HG02623 (cell line): ENCODE data around the gene GPR152.
"Not testable (repeated sequence)": the region's sequence is repeated elsewhere in the genome, so short reads cannot be mapped to it uniquely, and the experiment has no call there.

Source experiments
- ATAC-seq: cut with Tn5 transposase; IDR thresholded peaks from one replicate; pipeline ENCODE4 v1.9.1; 2021; ENCODE audit warnings: moderate library complexity; ENCODE audit not compliant: unreplicated experiment

GPR152 gene

DNA sequence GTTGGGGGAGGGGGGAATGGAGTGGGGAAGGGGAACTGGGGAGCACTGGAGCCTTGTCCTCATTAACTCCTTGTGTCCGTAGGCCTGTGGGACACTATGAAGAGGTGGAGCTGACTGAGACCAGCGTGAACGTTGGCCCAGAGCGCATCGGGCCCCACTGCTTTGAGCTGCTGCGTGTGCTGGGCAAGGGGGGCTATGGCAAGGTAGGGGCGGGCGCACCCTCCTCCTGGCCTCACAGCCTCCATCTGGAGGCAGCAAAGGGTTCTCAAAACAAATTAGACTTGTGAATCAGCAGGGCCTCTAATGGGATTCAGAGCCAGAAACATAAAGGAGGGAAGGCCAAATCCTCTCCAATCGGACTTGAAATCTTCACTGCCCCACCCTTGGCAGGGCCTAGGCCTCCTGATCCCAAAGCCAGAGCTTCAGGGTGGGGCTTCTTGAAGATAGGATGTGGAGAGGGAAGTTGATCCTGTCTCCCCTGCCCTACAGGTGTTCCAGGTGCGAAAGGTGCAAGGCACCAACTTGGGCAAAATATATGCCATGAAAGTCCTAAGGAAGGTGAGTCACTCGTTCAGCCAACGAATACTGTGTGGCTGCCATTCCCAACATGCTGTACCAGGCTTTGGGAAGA is 23.4 kb downstream of the GPR152 start:
- no peak for ATAC-seq

DNA sequence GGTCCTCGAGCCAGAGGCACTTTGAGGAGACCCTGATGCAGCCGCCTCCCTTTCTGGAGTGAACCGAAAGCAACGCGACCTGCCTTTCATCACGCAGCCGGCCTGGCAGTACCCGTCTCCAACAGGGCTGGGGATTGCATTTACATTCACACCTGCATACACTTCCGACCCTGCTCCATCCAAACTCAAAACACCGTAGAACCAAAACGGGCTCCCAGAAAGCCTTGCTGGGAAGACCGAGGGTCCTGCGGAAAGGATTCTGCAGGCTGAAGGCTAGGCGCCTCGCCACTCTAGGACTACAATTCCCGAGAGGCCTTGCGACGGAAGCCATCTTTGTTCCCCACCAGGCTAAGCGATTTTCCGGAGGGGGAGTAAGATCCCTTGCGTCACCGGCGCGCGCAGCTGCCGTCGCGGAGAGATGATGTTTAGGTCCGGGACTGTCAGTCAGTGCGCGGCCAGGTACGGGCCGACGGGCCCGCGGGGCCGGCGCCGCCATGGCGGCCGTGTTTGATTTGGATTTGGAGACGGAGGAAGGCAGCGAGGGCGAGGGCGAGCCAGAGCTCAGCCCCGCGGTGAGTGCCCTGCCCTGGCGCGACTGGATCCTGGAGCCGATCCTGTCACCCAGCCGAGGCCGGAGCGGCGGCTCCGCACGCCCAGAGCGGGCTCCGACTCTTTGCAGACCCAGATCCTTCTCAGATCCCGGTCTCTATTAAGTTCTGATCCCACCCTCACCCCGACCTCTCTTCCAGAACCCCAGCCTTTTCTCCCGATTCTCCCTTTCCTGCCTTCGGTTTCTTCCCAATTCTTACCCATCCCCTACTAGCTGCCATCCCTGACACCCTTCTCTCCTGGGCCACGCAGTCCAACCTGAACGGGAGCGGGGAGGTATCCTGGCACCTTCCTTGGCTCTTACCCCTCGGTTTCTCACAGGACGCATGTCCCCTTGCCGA is 24.2 kb downstream of the GPR152 start, which contains the start of gene RPS6KB2:
Gene RPS6KB2 (plus strand): TSS at position 443 of the 950 bp plus-strand sequence. CDS start 52 bp downstream, at position 495.
- ATAC-seq, result peak; percentile 84

DNA sequence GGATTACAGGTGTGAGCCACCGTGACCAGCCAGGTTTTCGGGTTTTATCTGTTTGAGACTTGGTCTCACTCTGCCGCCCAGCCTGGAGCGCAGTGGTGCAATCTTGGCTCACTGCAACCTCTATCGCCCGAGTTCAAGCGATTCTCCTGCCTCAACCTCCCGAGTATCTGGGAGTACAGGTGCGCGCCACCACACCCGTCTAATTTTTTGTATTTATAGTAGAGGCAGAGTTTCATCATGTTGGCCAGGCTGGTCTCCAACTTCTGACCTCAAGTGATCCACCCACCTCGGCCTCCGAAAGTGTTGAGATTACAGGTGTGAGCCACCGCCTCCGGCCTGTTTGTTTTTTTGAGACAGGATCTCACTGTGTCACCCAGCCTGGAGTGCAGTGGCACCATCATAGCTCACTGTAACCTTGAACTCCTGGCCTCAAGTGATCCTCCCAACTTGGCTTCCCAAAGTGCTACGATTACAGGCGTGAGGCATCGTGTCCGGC is 25.1 kb downstream of the GPR152 start:
- ATAC-seq, result not testable (repeated sequence)

DNA sequence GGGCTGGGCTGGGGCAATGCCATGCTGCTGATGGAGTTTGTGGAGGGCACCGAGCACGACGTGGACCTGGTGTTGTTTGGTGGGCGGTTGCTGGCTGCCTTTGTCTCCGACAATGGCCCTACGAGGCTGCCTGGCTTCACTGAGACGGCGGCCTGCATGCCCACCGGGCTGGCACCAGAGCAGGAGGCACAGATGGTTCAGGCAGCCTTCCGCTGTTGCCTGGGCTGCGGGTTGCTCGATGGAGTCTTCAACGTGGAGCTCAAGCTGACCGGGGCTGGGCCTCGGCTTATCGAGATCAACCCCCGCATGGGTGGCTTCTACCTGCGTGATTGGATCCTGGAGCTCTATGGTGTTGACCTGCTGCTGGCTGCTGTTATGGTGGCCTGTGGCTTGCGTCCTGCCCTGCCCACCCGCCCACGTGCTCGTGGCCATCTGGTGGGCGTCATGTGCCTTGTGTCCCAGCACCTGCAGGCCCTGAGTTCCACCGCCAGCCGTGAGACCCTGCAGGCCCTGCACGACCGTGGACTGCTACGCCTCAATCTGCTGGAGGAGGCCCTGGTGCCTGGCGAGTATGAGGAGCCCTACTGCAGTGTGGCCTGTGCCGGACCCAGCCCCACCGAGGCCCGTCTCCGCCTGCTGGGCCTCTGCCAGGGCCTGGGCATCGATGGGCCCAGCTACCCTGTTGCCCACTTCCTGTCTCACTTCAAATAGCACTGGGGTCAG is 28.5 kb downstream of the GPR152 start:
- ATAC-seq, result no peak

DNA sequence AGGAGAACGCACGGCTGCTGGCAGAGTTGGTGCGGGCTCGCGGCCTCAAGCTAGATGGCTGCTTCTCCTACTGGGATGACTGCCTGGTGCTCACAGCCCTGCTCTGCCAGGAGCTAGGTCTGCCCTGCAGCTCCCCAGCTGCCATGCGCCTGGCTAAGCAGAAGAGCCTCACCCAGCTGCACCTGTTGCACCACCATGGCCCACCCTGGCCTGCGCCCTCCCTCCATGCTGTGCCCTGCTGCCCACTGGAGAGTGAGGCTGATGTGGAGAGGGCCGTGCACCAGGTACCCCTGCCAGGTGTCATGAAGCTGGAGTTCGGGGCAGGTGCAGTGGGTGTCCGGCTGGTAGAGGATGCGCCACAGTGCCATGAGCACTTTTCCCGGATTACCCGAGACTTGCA is 29.1 kb downstream of the GPR152 start:
- ATAC-seq, result no peak

DNA sequence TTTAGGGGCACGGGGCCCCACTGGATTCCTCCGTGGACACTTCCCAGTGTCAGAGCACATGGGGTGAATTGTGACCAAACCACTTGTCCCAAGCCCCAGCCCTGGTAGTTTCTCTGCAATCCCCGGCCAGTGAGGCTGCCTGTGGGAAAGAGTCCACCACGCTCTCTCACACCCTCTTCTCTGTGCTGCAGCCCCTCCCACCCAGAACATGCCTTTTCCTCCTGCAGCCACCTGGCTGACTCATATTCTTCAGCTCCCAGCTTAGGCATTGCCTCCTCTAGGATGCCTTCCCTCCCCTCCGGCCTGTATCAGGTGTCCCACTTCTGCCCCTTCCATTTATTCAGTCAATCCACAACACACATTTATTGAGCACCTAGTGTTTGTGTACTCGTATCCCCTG is 29.6 kb downstream of the GPR152 start:
- no peak for ATAC-seq

DNA sequence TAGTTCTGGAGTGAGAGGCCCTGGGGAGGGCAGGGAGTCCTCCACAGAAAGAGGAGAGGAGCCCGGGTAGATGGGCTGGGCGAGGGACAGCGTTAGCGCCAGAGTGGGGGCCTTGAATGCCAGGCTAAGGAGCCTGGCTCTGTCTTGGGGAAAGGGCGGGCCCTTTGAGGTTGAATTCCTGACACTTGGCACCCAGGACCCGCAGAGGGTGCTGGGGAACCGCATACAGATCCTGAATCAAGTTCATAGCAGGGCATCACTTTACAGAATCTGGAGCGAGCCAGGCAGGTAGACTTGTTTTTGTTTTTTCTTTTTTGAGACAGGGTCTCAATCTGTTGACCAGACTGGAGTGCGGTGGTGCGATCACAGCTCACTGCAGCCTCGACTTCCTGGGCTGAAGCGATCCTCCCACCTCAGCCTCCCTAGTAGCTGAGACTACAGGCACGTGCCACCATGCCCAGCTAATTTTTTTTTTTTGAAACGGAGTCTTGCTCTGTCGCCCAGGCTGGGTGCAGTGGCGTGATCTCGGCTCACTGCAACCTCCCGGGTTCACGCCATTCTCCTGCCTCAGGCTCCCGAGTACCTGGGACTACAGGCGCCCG is 31.0 kb downstream of the GPR152 start:
- no peak for ATAC-seq

DNA sequence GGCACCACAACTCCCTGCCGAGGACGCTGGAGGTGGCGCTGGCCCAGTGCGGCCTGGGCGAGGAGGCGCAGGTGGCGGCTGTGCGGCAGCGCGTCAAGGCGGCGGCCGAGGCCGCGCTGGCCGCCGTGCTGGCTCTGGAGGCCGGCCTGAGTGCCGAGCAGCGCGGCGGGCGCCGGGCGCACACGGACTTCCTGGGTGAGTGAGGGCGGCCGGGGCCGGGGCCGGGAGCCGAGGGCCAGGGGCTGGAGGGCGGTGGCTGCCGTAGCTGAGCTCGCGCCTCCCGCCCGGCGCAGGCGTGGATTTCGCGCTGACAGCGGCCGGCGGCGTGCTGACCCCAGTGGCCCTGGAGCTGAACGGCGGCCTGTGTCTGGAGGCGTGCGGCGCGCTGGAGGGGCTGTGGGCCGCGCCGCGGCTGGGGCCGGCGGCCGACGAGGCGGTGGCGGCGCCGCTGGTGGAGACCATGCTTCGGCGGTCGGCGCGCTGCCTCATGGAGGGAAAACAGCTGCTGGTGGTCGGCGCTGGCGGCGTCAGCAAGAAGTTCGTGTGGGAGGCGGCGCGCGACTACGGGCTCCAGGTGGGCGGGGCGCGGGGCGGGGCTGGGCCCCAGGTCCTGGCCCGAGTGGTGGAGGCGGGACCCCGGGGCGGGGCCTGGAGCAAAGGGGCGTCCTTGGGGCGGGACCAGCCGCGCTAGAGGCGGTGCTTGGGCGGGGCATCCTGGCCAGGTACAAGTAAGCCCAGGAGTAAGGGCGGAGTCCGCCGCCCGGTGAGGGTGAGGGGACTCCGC is 31.7 kb downstream of the GPR152 start:
- ATAC-seq, result peak; percentile 86

DNA sequence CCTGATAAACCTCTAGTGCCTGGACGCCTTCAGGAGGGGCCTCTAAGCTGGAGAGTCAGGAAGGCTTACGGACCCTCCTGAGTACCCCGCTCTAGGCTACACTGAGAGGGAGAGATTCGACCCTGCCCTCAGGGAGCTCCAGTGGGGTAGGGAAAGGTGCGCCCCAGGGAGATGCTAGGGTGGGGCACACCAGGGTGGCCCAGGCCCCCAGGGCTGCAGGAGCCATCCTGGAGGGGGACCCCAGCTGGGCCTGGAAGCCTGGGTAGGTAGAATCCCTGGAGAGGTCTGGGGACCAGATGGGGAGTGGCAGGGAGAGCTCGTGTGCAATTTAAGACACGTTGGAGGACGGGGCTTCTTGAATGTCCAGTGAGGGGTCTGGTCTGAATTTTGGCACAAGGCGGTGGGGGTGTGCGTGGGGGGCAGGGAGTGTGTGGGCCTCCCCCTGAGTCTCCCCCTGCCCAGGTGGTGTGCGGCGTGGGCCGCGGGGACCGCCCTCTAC is 32.3 kb downstream of the GPR152 start:
- ATAC-seq, result no peak

DNA sequence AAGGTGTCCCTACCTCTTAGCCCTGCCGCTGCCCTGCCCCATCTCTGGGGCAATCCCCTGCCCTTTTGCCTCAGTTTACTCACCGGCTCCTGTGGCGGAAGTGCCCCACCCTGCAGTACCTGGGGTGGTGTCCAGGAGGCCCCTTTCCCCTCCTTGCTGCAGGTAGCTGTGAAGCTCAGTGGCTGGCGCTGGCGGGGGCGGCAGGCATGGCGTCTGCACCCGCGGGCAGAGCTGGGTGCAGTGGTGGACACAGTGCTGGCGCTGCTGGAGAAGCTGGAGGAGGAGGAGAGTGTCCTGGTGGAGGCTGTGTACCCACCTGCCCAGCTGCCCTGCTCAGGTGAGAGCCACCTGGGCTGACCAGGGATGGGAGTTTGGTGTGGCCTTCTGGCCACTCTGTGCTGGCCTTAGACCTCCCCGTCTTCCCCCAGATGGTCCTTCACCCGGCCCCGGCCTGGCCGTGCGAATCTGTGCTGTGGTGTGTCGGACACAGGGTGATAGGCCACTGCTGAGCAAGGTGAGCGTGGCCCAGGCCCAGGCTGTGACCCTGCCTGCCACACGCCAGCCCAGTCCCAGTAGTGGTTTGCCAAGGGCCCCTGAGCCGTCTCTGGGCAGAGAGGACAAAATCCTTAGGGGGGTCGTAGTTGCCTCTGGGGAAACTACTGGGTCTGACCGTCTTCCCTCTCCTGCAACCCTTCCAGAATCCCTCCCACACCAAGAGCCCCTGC is 33.0 kb downstream of the GPR152 start:
- ATAC-seq, result no peak

DNA sequence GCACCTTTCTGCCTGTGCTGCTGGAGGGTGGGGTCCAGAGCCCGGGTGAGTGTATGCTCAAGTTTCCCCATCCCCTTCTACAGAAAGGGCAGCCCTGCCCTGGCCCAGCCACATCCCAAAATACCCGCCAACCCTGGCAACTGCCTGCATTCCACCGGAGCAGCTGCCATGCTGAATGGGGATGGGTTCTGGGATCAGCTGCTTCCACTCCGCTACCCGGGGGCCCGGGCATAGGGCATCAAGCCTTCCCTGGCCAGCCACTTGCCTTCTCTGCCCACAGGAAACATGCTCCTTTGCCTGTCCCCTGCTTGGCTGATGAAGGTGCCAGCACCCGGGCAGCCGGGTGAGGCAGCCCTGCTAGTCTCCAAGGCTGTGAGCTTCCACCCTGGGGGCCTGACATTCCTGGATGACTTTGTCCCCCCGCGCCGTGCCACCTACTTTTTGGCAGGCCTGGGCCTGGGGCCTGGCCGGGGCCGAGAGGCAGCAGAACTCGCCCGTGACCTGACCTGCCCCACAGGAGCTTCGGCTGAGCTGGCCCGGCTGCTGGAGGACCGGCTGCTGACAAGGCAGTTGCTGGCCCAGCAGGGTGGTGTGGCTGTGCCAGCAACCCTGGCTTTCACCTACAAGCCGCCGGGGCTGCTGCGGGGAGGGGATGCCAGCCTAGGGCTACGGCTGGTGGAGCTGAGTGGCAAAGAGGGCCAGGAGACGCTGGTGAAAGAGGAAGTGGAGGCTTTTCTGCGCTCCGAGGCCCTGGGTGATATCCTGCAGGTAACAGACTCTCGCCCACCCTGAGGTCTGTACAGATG is 33.9 kb downstream of the GPR152 start:
- ATAC-seq, result no peak

DNA sequence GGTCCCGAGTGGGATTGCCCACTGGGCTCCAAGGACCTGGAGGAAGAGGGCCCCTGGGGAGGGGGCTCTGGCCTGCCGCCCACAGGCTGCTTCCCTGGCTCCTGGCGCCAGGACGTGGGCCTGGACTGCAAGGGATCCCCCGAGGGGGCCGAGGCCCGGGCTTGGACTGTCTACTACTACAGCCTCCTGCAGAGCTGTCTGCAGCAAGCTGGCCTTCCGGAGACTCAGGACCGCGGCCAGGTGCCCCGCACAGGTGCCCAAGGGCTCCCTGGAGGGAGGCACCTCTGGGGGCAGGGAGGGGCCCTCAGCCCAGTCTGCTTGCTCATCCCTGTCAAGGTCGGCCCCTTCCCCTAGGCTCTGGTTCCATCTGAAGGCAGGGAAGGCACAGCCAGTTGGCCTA is 35.1 kb downstream of the GPR152 start:
- no peak for ATAC-seq

DNA sequence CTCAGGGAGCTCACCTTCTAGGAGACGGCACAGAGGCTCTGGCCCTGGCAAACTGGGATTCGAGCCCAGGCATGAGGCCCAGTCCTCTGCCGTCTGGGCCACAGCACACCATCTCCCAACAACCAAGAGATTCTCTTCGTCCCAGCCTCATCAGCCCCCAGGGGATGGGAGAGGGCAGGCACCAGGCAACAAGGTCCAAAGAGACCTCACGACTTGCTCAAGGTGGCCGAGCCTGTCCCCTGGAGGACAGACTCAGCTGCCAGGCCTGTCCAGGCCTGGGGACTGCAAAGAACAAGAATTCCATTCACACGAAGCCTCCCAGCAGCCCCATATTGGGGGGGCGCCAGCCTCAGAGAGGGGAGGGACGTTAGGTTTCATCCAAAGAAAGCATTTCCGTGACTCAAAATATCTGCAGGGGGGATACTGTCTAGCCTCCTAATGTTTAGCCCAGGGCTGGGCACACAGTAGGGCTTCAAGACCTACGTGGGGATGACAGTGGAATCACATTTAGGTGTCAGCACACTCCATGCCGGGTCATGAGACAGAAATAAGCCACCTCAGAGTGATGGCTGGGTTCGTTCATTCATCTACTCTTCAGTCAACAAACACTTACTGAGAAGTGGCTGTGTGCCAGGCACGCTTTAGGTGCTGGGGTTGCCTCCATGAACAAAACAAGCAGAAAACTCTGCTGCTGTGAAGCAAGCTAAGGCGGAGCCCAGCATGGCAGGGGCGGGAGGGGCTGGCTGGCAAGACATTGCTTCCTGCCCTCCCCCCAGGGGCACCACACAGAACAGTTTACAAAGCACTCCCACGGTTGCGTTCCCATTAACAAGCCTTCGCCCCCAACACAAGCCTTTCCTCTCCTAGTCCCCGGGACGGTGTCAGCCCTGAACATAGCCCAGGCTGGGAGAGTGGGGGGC is 35.9 kb downstream of the GPR152 start:
- no peak for ATAC-seq

DNA sequence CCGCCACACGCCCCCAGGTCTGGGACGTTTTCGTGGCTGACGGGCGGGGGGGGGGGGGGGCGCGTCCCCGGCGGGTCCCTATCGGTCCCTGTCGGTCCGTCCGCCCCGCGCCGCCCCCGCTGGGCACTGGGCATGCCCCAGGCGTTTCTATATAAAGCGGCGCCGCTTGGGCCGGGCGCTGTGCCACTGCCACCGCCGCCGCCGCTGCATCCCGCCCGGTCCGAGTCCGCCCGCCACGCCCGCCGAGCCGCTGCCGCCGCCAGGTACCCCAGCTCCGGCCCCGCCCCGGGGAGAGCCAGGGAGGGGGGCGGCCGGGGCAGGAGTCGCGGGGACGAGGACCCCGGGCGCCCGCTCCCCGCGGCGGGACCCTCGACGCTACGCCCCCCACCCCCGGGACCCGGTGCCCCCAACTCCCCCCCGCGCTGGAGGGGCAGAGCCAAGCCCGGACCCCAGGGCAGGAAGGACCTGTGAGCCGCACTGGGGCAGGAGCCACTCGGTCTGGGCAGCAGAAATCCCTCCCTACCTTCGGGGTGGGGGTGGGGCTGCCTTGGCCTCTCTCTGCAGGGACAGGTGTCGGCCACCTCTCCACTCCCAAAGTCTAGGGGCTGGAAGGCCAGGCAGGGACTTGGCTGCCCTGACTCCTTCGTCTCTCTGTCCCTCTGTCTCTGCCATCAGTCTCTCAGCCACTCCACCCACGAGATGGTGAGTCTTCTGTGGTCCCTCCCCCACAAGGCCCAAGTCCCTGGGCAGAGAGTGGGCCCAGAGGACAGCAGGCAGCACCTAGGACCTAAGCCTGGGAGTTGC is 36.8 kb downstream of the GPR152 start, which contains the start of gene CARNS1:
Gene CARNS1 (plus strand): TSS at position 178 of the 804 bp plus-strand sequence. CDS start 522 bp downstream, at position 700.
- ATAC-seq, result no peak

DNA sequence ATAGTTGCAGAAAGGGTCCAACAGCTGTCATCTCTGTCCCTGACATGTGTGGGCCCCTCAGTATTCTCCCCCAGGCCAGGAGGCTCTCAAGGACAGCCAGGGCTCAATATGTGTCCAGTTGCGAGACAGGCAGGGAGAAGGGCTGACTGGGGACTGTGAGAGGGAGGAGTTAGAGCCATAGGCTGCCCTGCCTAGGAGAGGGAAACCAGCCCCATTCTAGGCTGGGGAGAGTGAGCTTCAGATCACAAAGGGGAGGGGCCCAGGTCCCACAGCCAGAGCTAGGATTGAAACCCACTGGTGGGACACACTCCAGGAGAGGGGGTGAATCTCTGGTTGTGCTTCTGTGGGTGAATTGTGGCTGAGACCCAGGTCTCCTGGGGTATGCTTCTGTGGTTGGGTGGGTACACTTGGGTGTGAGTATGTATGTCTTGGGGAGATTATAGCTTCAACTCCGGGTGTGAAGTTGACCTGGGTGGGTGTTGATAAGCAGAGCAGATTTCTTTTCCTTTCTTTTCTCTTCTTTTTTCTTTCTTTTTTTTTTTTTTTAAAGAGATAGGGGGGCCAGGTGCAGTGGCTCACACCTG is 39.2 kb downstream of the GPR152 start:
- no peak for ATAC-seq
